HAP-1 (cell line): ENCODE measurements around the gene LMAN2.
"Not testable (repeated sequence)": the region's sequence is repeated elsewhere in the genome, so short reads cannot be mapped to it uniquely, and the experiment has no call there.

ENCODE experiments used
- DNase-seq, 2 experiments: peaks; one replicate each; pipeline ENCODE4 v3.0.0-alpha.2; 2016 to 2020; ENCODE audit warnings: low spot score in 2 of 2
- H3K27me3 ChIP-seq: fragments of 250-450 bp; sonication (Bioruptor Pico); 2 replicates; pipeline ENCODE4 v1.5.1; 2020; ENCODE audit warnings: low read depth, mild to moderate bottlenecking, moderate library complexity
- H3K36me3 ChIP-seq: fragments of 250-450 bp; sonication (Bioruptor Pico); replicated peaks from 2 replicates; pipeline ENCODE4 v1.5.1; 2020; ENCODE audit warnings: mild to moderate bottlenecking
- H3K4me1 ChIP-seq: fragments of 250-450 bp; sonication (Bioruptor Pico); 2 replicates; pipeline ENCODE4 v1.5.1; 2020; ENCODE audit warnings: mild to moderate bottlenecking
- H3K4me3 ChIP-seq: fragments of 250-450 bp; sonication (Bioruptor Pico); 2 replicates; pipeline ENCODE4 v1.5.1; 2020; ENCODE audit warnings: mild to moderate bottlenecking, moderate library complexity
- H3K9me3 ChIP-seq: fragments of 250-450 bp; sonication (Bioruptor Pico); 2 replicates; pipeline ENCODE4 v1.5.1; 2020; ENCODE audit warnings: mild to moderate bottlenecking, moderate library complexity
- in situ Hi-C: fragments of 300-500 bp; cut with MboI; formaldehyde crosslinking; loops from 3 replicates; pipeline ENCODE4 v1.14.3; 2020; ENCODE audit warnings: low sequenced_read_pairs, inconsistent platforms, mixed read lengths

LMAN2 gene

GRCh38 chr5:177387405-177387804, 35.9 kb upstream of the LMAN2 start:
- in situ Hi-C loops = no loop called here
- Histone ChIP-seq H3K36me3 (no peaks in the 10 kb centered on the region), H3K4me1 (no peaks in the 10 kb centered on the region)

GRCh38 chr5:177386542-177386941, 35.1 kb upstream of the LMAN2 start:
- no peak overlapping the region for H3K4me3 ChIP-seq
- H3K36me3 ChIP-seq = no peaks in the 10 kb centered on the region
- H3K4me1 ChIP-seq = no peaks in the 10 kb centered on the region
- no peaks in the 10 kb centered on the region for H3K9me3 ChIP-seq
- peaks cover 10% of the 10 kb centered on the region; the same call in 1 of the 2 replicates for H3K27me3 ChIP-seq
- in situ Hi-C loops = no loop called here
- no peak for DNase-seq

More at GRCh38 chr5:177387405-177387804, 35.9 kb upstream of the LMAN2 start:
- H3K4me3 ChIP-seq = no peak overlapping the region
- no peaks in the 10 kb centered on the region for H3K9me3 ChIP-seq
- H3K27me3 ChIP-seq = peaks cover 10% of the 10 kb centered on the region; the same call in 1 of the 2 replicates
- no peak for DNase-seq

GRCh38 chr5:177385720-177386119, 34.3 kb upstream of the LMAN2 start:
- Histone ChIP-seq H3K9me3 (no peaks in the 10 kb centered on the region), H3K4me1 (no peaks in the 10 kb centered on the region), H3K4me3 (no peak overlapping the region), H3K36me3 (no peaks in the 10 kb centered on the region), H3K27me3 (peaks cover 10% of the 10 kb centered on the region; the same call in 1 of the 2 replicates)
- in situ Hi-C loops = no loop called here
- DNase-seq = no peak

GRCh38 chr5:177384134-177384533, 32.7 kb upstream of the LMAN2 start, which contains the start of gene SLC34A1:
SLC34A1 (plus strand) TSS chr5:177384434; CDS start chr5:177385742, 1,308 bp downstream.
- Histone ChIP-seq H3K4me3 (no peak within 1 kb of the TSS), H3K27me3 (peaks cover 10% of the 10 kb centered on the region; the same call in 1 of the 2 replicates), H3K9me3 (no peaks in the 10 kb centered on the region), H3K36me3 (no peaks in the 10 kb centered on the region), H3K4me1 (no peaks in the 10 kb centered on the region)
- in situ Hi-C loops = no loop called here
- no peak for DNase-seq

- DNase-seq = no peak
- in situ Hi-C loops = no loop called here
- no peak overlapping the region for H3K4me3 ChIP-seq
- no peaks in the 10 kb centered on the region for H3K36me3 ChIP-seq
- no peaks in the 10 kb centered on the region for H3K4me1 ChIP-seq
- H3K9me3 ChIP-seq = no peaks in the 10 kb centered on the region
- H3K27me3 ChIP-seq = peaks cover 10% of the 10 kb centered on the region; the same call in 1 of the 2 replicates
Observed at GRCh38 chr5:177383181-177383580, 31.7 kb upstream of the LMAN2 start.

GRCh38 chr5:177382423-177383029, 31.1 kb upstream of the LMAN2 start:
- no peak overlapping the region for H3K4me3 ChIP-seq
- peaks cover 10% of the 10 kb centered on the region; the same call in 1 of the 2 replicates for H3K27me3 ChIP-seq
- no peaks in the 10 kb centered on the region for H3K9me3 ChIP-seq
- H3K4me1 ChIP-seq = no peaks in the 10 kb centered on the region
- DNase-seq = peak in 1 of 2 experiments; percentile 29
- in situ Hi-C loops = no loop called here
- H3K36me3 ChIP-seq = no peaks in the 10 kb centered on the region

GRCh38 chr5:177380805-177381126, 29.3 kb upstream of the LMAN2 start:
- no peaks in the 10 kb centered on the region for H3K36me3 ChIP-seq
- H3K27me3 ChIP-seq = peaks cover 10% of the 10 kb centered on the region; the same call in 1 of the 2 replicates
- DNase-seq = no peak
- H3K9me3 ChIP-seq = no peaks in the 10 kb centered on the region
- H3K4me3 ChIP-seq = no peak overlapping the region
- H3K4me1 ChIP-seq = no peaks in the 10 kb centered on the region
- in situ Hi-C loops = no loop called here

GRCh38 chr5:177378884-177379883, 27.7 kb upstream of the LMAN2 start:
- Histone ChIP-seq H3K36me3 (no peaks in the 10 kb centered on the region), H3K4me1 (no peaks in the 10 kb centered on the region), H3K4me3 (no peak overlapping the region), H3K9me3 (no peaks in the 10 kb centered on the region), H3K27me3 (peaks cover 2% of the 10 kb centered on the region; the same call in 1 of the 2 replicates)
- in situ Hi-C loops = no loop called here
- DNase-seq = no peak

GRCh38 chr5:177377851-177378776, 26.6 kb upstream of the LMAN2 start:
- H3K4me1 ChIP-seq = no peaks in the 10 kb centered on the region
- in situ Hi-C loops = no loop called here
- no peaks in the 10 kb centered on the region for H3K36me3 ChIP-seq
- H3K4me3 ChIP-seq = no peak overlapping the region
- peaks cover 2% of the 10 kb centered on the region; the same call in 1 of the 2 replicates for H3K27me3 ChIP-seq
- DNase-seq = no peak
- H3K9me3 ChIP-seq = no peaks in the 10 kb centered on the region

GRCh38 chr5:177376107-177376506, 24.6 kb upstream of the LMAN2 start:
- in situ Hi-C loops = no loop called here
- no peaks in the 10 kb centered on the region; the same call in 1 of the 2 replicates for H3K4me1 ChIP-seq
- no peaks in the 10 kb centered on the region for H3K36me3 ChIP-seq
- H3K27me3 ChIP-seq = no peaks in the 10 kb centered on the region
- no peaks in the 10 kb centered on the region for H3K9me3 ChIP-seq
- H3K4me3 ChIP-seq = no peak overlapping the region
- DNase-seq = no peak

- in situ Hi-C loops = not testable (repeated sequence)
Observed at GRCh38 chr5:177375516-177375915, 24.0 kb upstream of the LMAN2 start.

GRCh38 chr5:177374211-177374610, 22.7 kb upstream of the LMAN2 start:
- in situ Hi-C loops = no loop called here

More at GRCh38 chr5:177375516-177375915, 24.0 kb upstream of the LMAN2 start:
- H3K27me3 ChIP-seq, H3K4me1 ChIP-seq, DNase-seq, H3K36me3 ChIP-seq, H3K9me3 ChIP-seq, H3K4me3 ChIP-seq: not testable (repeated sequence)

GRCh38 chr5:177373806-177374205, 22.3 kb upstream of the LMAN2 start:
- H3K9me3 ChIP-seq = no peaks in the 10 kb centered on the region
- H3K36me3 ChIP-seq = no peaks in the 10 kb centered on the region
- no peak overlapping the region for H3K4me3 ChIP-seq
- no peak for DNase-seq
- H3K4me1 ChIP-seq = no peaks in the 10 kb centered on the region; the same call in 1 of the 2 replicates
- H3K27me3 ChIP-seq = no peaks in the 10 kb centered on the region
- in situ Hi-C loops = no loop called here

More at GRCh38 chr5:177374211-177374610, 22.7 kb upstream of the LMAN2 start:
- H3K27me3 ChIP-seq = no peaks in the 10 kb centered on the region
- no peaks in the 10 kb centered on the region; the same call in 1 of the 2 replicates for H3K4me1 ChIP-seq
- DNase-seq = no peak
- no peak overlapping the region for H3K4me3 ChIP-seq
- H3K9me3 ChIP-seq = no peaks in the 10 kb centered on the region
- no peaks in the 10 kb centered on the region for H3K36me3 ChIP-seq
